Psoas muscle (tissue), 8 donors: ENCODE results near the gene IQSEC1. TPM values are rescaled to one million over a fixed set of nuclear protein-coding genes. Genes with fewer than 3 reads are reported as not detected.

Experiments
- ATAC-seq, 4 donors: fragments of 200-7000 bp; cut with Tn5 transposase; one replicate each; pipeline ENCODE4 v1.9.1; 2020; ENCODE audit warnings: moderate library complexity in 3 of 4, mild to moderate bottlenecking in 2 of 4
- DNase-seq, 2 donors: peaks; one replicate each; pipeline ENCODE4 v3.0.0-alpha.2; 2020
- H3K27ac ChIP-seq: fragments of 200-600 bp; one replicate; pipeline ENCODE4 v1.8.0; 2022
- H3K27me3 ChIP-seq, 3 donors: fragments of 200-600 bp in 1 of 3; one replicate each; pipeline versions ENCODE4 v1.6.1 to v1.8.0; 2013 to 2022; ENCODE audit warnings: low read length in 2 of 3, mild to moderate bottlenecking in 2 of 3, moderate library complexity in 1 of 3; ENCODE audit not compliant: insufficient read depth in 3 of 3
- H3K36me3 ChIP-seq, 2 donors: fragments of 200-600 bp in 1 of 2; one replicate each; pipeline versions ENCODE4 v1.6.1 to v1.8.0; 2013 to 2022; ENCODE audit warnings: low read depth in 1 of 2, mild to moderate bottlenecking in 1 of 2, moderate library complexity in 1 of 2; ENCODE audit not compliant: insufficient read depth in 1 of 2
- H3K4me1 ChIP-seq: fragments of 200-600 bp; one replicate; pipeline ENCODE4 v1.8.0; 2022
- H3K4me3 ChIP-seq: fragments of 200-600 bp; one replicate; pipeline ENCODE4 v1.8.0; 2022; ENCODE audit warnings: mild to moderate bottlenecking
- H3K9me3 ChIP-seq: fragments of 200-600 bp; one replicate; pipeline ENCODE4 v1.8.0; 2022
- CTCF ChIP-seq: fragments of 200-600 bp; IDR thresholded peaks from one replicate; pipeline ENCODE4 v1.8.0; 2022; ENCODE audit warnings: antibody characterized with exemption
- WGBS, 3 donors: extraction: QIAGEN DNeasy Blood & Tissue Kit; methylation state at CpG; one replicate each; pipeline versions ENCODE4 v1.1.6 to v1.1.7; 2013; 5-methylcytosine and 5-hydroxymethylcytosine counted together
- intact Hi-C, 2 donors: fragments of 100-400 bp; cut with DNase I; formaldehyde crosslinking; loops; one replicate each; pipeline versions ENCODE4 v1.11.0 to v1.14.2; 2022
- polyA plus RNA-seq, 3 donors: library from polyadenylated mRNA; stranded (reverse); fragments of 200-250 nt; gene quantifications; one replicate each; pipeline ENCODE4 v1.2.3, GENCODE V29; 2013
- total RNA-seq, 4 donors: library from RNA; stranded (reverse); fragmentation: NEBNext Ultra II Directional in 2 of 4; extraction: Animal tissue kit (Norgen Biotek cat#: 25700) in 2 of 4; gene quantifications; one replicate each; pipeline versions ENCODE4 v1.2.1 to v1.2.4, GENCODE V29; 2021 to 2023
- donor health status: healthy with polysubstance abuse.
- donor health status: DM: no; HTN: no; CAD: no; lungs with moderate emphysema.
- donor health status: Bipolar disorder and iron deficiency.
- donor health status: healthy.
- donor health status: DM: yes; HTN: yes; CAD: no.
- donor health status: DM: no; HTN: no; CAD: no.
- donor health status: DM: no; HTN: no; CAD: no.
- donor health status: DM: yes; HTN: yes; CAD: no.

The IQSEC1 gene
- total and polyA plus RNA-seq, 7 donors = 8.6 to 45.4 (median 28.0) TPM

- ATAC-seq (peak; percentile 69 to 75 (median 73)), DNase-seq (no peak)
- no peaks in the 10 kb centered on the region for H3K9me3 ChIP-seq
- H3K4me3 ChIP-seq = no peak overlapping the region
- H3K4me1 ChIP-seq = peaks cover 17% of the 10 kb centered on the region
- TF ChIP-seq CTCF = no peak
- intact Hi-C loops = no loop called here
- H3K36me3 ChIP-seq = no peaks in the 10 kb centered on the region
- 34 to 38% (median 36%) methylated on average over 13 of the region's 13 CpGs for WGBS, 3 donors
- H3K27me3 ChIP-seq = no peaks in the 10 kb centered on the region
- no peak overlapping the region for H3K27ac ChIP-seq
Measured at GRCh38 chr3:13111873-13112520, 38.8 kb upstream of the IQSEC1 start.

- no peak overlapping the region for H3K27ac ChIP-seq
- H3K4me3 ChIP-seq = no peak overlapping the region
- DNase-seq (no peak), ATAC-seq (peak in 2 of 4 donors; percentile 57 to 59)
- 42 to 50% (median 45%) methylated on average over 9 of the region's 9 CpGs for WGBS, 3 donors
- no peaks in the 10 kb centered on the region for H3K27me3 ChIP-seq
- no peaks in the 10 kb centered on the region for H3K9me3 ChIP-seq
- no peaks in the 10 kb centered on the region for H3K36me3 ChIP-seq
- intact Hi-C loops = no loop called here
- peaks cover 17% of the 10 kb centered on the region for H3K4me1 ChIP-seq
- no peak for TF ChIP-seq CTCF
Measured at GRCh38 chr3:13111173-13111872, 38.1 kb upstream of the IQSEC1 start.

GRCh38 chr3:13110678-13111116 lies 37.5 kb upstream of the IQSEC1 start:
- WGBS, 3 donors = 28 to 37% (median 35%) methylated on average over 8 of the region's 8 CpGs
- intact Hi-C loops = no loop called here
- no peaks in the 10 kb centered on the region for H3K36me3 ChIP-seq
- no peak for ATAC-seq
- no peak for DNase-seq
- no peak for TF ChIP-seq CTCF
- H3K9me3 ChIP-seq = no peaks in the 10 kb centered on the region
- H3K4me3 ChIP-seq = no peak overlapping the region
- no peaks in the 10 kb centered on the region for H3K27me3 ChIP-seq
- peaks cover 17% of the 10 kb centered on the region for H3K4me1 ChIP-seq
- no peak overlapping the region for H3K27ac ChIP-seq

GRCh38 chr3:13109516-13109915 lies 36.3 kb upstream of the IQSEC1 start:
- Histone ChIP-seq H3K9me3 (no peaks in the 10 kb centered on the region), H3K4me1 (peaks cover 17% of the 10 kb centered on the region), H3K4me3 (no peak overlapping the region), H3K27ac (no peak overlapping the region), H3K27me3 (no peaks in the 10 kb centered on the region), H3K36me3 (no peaks in the 10 kb centered on the region)
- ATAC-seq (no peak), DNase-seq (no peak)
- 79 to 94% (median 90%) methylated on average over 4 to 5 of the region's 5 CpGs for WGBS, 3 donors
- intact Hi-C loops = no loop called here
- no peak for TF ChIP-seq CTCF
